RPMI7951 (cell line): Measurements from ENCODE around the gene PYGB. TPM values are rescaled to one million over a fixed set of nuclear protein-coding genes. Genes with fewer than 3 reads are reported as not detected.
"Not testable (repeated sequence)": the region's sequence is repeated elsewhere in the genome, so short reads cannot be mapped to it uniquely, and the experiment has no call there.

Source experiments
- DNase-seq: peaks from one replicate; pipeline ENCODE4 v3.0.0-alpha.2; 2012; ENCODE audit warnings: low read depth
- total RNA-seq: library from RNA; depleted of rRNA; stranded (reverse); fragments of >200 nt; shearing (Covaris generic); gene quantifications from 2 replicates; pipeline ENCODE4 v1.2.3, GENCODE V29; 2014

PYGB gene
- total RNA-seq, 1 experiment from 2014 or later: 70.8 TPM

GRCh38 chr20:25230166-25230831, 17.6 kb upstream of the PYGB start:
- DNase-seq: no peak

GRCh38 chr20:25233016-25233772, 14.7 kb upstream of the PYGB start:
- peak; percentile 75 for DNase-seq

- DNase-seq: not testable (repeated sequence)
Observed at GRCh38 chr20:25234009-25234849, 13.7 kb upstream of the PYGB start.

- DNase-seq: no peak
Observed at GRCh38 chr20:25236450-25237304, 11.2 kb upstream of the PYGB start.

GRCh38 chr20:25237610-25238318, 10.1 kb upstream of the PYGB start:
- peak; percentile 100 for DNase-seq

GRCh38 chr20:25238319-25239037, 9.4 kb upstream of the PYGB start:
- DNase-seq: peak; percentile 51

- DNase-seq: no peak
Observed at GRCh38 chr20:25239387-25240370, 8.2 kb upstream of the PYGB start.

GRCh38 chr20:25240851-25241658, 6.8 kb upstream of the PYGB start:
- not testable (repeated sequence) for DNase-seq

- peak; percentile 27 for DNase-seq
Observed at GRCh38 chr20:25241659-25241955, 6.3 kb upstream of the PYGB start.

GRCh38 chr20:25242231-25242630, 5.7 kb upstream of the PYGB start:
- DNase-seq: peak; percentile 50

- no peak for DNase-seq
Observed at GRCh38 chr20:25243416-25243979, 4.4 kb upstream of the PYGB start.

GRCh38 chr20:25244976-25245375, 2.9 kb upstream of the PYGB start:
- DNase-seq: no peak

GRCh38 chr20:25245461-25245860, 2.4 kb upstream of the PYGB start:
- no peak for DNase-seq

- DNase-seq: no peak
Observed at GRCh38 chr20:25246182-25246999, 1.5 kb upstream of the PYGB start.

GRCh38 chr20:25247000-25247517, 826 bp upstream of the PYGB start:
- DNase-seq: peak; percentile 82

- DNase-seq: no peak
Observed at GRCh38 chr20:25247518-25247955, 348 bp upstream of the PYGB start.

GRCh38 chr20:25248786-25249172, 894 bp downstream of the PYGB start:
- no peak for DNase-seq
